Coronary artery (tissue), 2 donors: Measurements from ENCODE around the gene TMEM217.

Experiments used
- DNase-seq: peaks from one replicate; pipeline ENCODE4 v3.0.0-alpha.2; 2017; ENCODE audit warnings: low spot score
- H3K27ac ChIP-seq, 2 donors: fragments of 200-600 bp; sonication (generic); one replicate each; pipeline ENCODE4 v1.5.1; 2016 to 2019
- H3K4me3 ChIP-seq: fragments of 200-600 bp; sonication (generic); 2 replicates; pipeline ENCODE4 v1.5.1; 2016; ENCODE audit warnings: mild to moderate bottlenecking, moderate library complexity
- TF ChIP-seq, protein P1 (sequence below): fragments of 200-600 bp; sonication (generic); IDR thresholded peaks from one replicate; pipeline ENCODE4 v1.5.1; 2019; ENCODE audit warnings: antibody characterized with exemption

Gene TMEM217

DNA sequence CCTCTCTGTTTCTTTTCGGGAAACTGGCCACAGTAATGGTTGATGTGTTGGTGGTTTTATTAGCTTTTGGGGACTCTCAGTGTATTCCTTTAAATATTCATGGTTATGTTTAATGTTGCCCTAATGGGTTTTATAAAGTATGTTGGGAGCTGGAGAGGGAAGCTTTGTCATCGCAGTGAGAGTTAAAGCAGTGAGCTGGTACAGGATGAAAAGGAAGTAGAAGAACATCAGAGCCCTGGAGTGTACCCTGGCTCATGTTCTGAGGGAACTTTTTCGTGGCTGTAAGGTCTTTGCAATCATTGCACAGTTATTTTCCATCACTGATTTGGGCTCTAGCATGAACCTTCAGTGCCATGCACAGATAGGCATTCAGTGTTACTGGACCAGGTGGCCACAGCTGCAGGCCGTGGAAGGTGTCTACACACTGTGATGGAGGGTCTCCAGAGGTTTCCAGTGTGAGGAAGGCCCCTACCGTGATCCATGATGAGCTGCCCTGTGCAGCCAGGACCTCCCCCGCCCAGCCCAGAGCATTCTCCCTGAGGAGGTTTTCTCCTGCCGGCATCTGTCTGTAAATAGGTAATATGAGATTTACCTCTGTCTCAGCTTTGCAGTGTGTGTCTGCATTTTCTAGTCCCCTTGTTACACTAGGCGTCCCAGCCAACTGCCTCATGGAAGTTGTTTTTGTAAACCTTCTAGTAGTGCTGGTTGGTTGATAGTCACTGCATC lies 22.4 kb upstream of the TMEM217 start:
- Histone ChIP-seq H3K4me3 (no peak overlapping the region), H3K27ac (peak overlapping the region; percentile 65 to 80)
- TF ChIP-seq, protein P1, sequence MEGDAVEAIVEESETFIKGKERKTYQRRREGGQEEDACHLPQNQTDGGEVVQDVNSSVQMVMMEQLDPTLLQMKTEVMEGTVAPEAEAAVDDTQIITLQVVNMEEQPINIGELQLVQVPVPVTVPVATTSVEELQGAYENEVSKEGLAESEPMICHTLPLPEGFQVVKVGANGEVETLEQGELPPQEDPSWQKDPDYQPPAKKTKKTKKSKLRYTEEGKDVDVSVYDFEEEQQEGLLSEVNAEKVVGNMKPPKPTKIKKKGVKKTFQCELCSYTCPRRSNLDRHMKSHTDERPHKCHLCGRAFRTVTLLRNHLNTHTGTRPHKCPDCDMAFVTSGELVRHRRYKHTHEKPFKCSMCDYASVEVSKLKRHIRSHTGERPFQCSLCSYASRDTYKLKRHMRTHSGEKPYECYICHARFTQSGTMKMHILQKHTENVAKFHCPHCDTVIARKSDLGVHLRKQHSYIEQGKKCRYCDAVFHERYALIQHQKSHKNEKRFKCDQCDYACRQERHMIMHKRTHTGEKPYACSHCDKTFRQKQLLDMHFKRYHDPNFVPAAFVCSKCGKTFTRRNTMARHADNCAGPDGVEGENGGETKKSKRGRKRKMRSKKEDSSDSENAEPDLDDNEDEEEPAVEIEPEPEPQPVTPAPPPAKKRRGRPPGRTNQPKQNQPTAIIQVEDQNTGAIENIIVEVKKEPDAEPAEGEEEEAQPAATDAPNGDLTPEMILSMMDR, result no peak
- no peak for DNase-seq

DNA sequence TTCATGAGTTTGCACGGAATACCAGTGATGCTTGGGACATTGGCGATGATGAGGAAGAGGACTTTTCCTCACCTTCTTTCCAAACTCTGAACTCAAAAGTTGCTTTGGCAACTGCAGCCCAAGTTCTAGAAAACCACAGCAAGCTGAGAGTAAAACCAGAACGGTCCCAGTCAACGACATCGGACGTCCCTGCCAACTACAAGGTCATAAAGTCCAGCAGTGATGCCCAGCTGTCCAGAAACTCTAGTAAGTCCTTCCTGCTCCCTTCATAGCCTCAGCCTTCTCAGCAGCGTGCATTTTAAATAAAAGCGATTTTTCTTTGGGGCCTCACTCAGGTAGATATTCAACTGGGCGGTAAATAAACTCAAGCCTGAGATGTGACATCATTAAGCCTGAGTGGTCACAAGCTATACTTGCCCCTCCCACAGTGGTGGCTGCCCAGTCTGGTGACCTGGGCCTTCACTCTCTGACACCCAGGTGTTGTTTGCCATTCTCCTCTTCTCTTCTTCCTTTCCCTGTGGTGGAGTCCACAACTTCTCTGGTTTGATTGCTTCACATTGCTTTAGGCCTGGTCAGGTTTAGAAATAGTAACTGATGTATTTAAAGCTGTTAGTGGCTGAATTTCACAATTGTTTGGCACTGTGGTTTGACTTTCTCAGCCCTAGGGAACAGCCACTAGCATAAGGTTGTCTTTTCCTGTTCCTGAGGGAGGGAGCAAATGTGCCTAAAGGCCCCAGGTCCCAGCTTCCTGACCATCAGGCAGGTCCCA lies 21.6 kb upstream of the TMEM217 start:
- DNase-seq, result no peak
- TF ChIP-seq, protein P1, result no peak
- H3K4me3 ChIP-seq, result no peak overlapping the region
- H3K27ac ChIP-seq, result peak overlapping the region; percentile 65 to 80

DNA sequence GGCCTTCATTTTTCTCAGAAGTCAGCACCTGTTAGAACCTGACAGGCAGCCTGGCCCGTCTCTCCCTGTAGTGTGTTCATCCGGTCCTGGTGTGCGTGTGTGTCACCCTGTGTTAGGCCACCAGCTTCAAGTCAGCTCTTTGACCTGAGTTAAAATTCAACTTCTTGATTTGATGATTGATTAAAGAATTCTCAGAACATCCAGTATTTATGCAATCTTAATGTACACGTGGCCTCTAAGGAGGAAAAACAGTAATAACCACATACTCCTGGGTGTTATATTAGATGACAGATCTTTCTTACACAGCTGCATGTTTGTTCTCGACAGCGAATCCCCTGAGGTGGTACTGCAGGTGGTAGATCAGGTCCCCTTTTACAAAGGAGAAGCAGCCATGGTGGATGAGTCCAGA lies 19.1 kb upstream of the TMEM217 start:
- Histone ChIP-seq H3K27ac (no peak overlapping the region), H3K4me3 (no peak overlapping the region)
- no peak for DNase-seq
- TF ChIP-seq, protein P1, result no peak

DNA sequence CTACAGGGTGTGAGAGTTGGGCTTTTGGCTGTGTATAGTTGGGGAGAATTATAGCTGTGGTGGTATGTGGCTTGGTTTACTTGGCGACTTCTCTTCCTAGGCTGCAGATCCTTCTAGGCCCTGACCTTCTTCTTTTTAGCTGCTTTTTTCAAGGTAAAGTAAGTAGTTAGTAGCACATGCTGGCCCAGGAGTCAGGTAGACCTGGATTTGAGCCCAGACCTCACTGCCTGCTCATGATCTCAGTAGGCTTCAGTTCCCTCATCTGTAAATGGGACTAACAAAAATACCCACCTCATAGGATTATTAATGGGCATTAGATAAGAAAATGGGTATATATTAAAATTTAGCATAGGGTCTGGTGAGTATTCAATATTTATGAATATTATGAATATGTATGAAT lies 17.4 kb upstream of the TMEM217 start:
- no peak for DNase-seq
- no peak overlapping the region for H3K4me3 ChIP-seq
- TF ChIP-seq, protein P1, result no peak
- H3K27ac ChIP-seq, result no peak overlapping the region

DNA sequence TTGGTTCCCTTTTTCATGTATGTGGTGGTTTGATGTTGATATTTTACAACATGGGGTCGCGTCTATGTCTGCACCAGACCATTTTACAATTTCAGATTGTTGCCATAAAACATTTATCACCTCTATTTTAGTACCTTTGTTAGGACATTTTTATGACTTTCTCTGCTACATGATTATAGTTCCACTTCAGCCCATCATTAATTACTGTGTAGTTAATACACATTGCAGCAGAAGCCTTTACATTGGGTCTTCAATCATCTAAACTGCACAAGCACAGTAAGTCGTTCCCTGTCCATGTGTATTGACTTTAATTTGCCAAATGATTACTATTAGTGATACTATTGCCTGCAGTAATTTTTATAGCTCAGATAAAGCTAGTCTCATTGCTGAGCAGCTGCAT lies 15.7 kb upstream of the TMEM217 start:
- H3K27ac ChIP-seq, result no peak overlapping the region
- DNase-seq, result no peak
- TF ChIP-seq, protein P1, result no peak
- H3K4me3 ChIP-seq, result no peak overlapping the region

DNA sequence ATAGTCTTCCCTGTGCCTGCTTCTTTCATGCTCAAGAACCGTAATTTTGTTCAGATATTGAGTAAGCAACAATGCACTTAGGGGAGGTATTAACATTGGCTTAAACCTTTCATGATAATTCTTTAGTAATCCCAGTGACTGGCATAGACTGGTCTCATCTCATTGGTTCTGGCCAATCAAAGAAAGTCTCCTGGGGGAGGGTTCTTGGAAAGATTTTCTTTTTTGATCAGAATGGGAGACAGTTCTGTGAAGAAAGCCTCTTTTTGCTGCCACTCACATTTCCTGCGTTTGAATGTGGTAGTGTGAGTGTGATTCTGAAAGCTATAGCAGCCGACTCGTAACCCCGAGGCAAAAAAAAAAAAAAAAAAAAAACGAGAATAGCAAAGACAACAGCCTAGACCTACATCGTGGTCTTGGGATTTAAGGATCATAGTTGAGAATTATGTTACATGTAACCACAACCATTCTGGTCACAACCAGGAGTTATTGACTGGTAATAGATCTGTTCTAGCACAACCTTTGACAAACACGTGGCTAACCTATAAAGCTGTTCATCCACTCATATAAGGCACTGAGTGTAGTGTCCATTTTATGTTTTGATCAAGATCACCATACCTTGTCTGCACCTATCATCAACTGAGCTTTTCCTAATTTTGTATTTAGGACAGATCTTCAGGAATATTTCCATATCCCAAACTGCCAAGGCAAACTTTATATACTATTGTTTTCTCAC lies 15.1 kb upstream of the TMEM217 start:
- TF ChIP-seq, protein P1, result no peak
- no peak for DNase-seq
- Histone ChIP-seq H3K27ac (no peak overlapping the region), H3K4me3 (no peak overlapping the region)
